Duodenal mucosa (tissue), 2 donors: Measurements from ENCODE around the gene FOXB2.
A peak's percentile ranks its signal among the peaks of the same experiment; 100 is the strongest.

Experiments
- H3K27ac ChIP-seq: one replicate; pipeline ENCODE4 v1.7.0; 2013; ENCODE audit warnings: low read depth, low read length
- H3K27me3 ChIP-seq, 2 donors: one replicate each; pipeline ENCODE4 v1.7.0; 2013; ENCODE audit warnings: low read length in 2 of 2, control low read depth in 1 of 2; ENCODE audit not compliant: insufficient read depth in 2 of 2, control insufficient read depth in 1 of 2
- H3K36me3 ChIP-seq, 2 donors: one replicate each; pipeline ENCODE4 v1.7.0; 2013; ENCODE audit warnings: low read length in 2 of 2, control low read depth in 1 of 2; ENCODE audit not compliant: insufficient read depth in 2 of 2, control insufficient read depth in 1 of 2
- H3K4me1 ChIP-seq, 2 donors: one replicate each; pipeline ENCODE4 v1.7.0; 2013; ENCODE audit warnings: low read length in 2 of 2, control low read depth in 1 of 2; ENCODE audit not compliant: insufficient read depth in 2 of 2, control insufficient read depth in 1 of 2
- H3K4me3 ChIP-seq, 2 donors: one replicate each; pipeline ENCODE4 v1.7.0; 2013; ENCODE audit warnings: low read length in 2 of 2, low read depth in 1 of 2
- H3K9ac ChIP-seq, 2 donors: one replicate each; pipeline ENCODE4 v1.7.0; 2013; ENCODE audit warnings: low read length in 2 of 2, low read depth in 1 of 2
- H3K9me3 ChIP-seq, 2 donors: one replicate each; pipeline ENCODE4 v1.7.0; 2013; ENCODE audit warnings: low read length in 2 of 2, control low read depth in 1 of 2; ENCODE audit not compliant: control insufficient read depth in 1 of 2

FOXB2 gene

GRCh38 chr9:77015327-77016048 lies 4.0 kb upstream of the FOXB2 start:
- Histone ChIP-seq H3K27ac (no peak overlapping the region), H3K4me3 (no peak overlapping the region), H3K36me3 (no peaks in the 10 kb centered on the region), H3K9ac (no peak overlapping the region), H3K9me3 (no peaks in the 10 kb centered on the region), H3K4me1 (peaks cover 8 to 11% of the 10 kb centered on the region in 2 donors), H3K27me3 (peaks cover 92 to 93% of the 10 kb centered on the region in 2 donors)

DNA sequence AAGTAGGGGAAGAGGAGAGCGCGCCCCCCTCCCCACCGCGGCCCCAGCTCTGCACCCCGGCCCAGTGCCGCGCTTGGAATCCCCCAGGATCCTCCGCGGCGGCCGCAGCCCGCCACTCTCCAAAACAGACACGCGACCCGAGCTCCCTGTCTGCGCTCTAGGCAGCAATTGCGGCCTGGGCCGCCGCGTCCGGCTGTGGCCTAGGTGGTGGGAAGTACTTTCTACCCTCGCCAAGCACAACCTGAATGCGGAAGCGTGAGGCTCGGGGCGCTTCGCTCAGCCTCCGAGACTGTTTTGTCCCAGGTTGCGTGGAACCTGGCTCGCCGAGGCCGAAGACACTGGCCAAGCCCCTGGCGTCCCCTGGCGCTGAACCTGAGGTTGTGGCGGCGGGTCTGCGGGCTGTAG lies 3.3 kb upstream of the FOXB2 start:
- H3K4me3 ChIP-seq = no peak overlapping the region

GRCh38 chr9:77016526-77017504 lies 2.6 kb upstream of the FOXB2 start:
- Histone ChIP-seq H3K9me3 (no peaks in the 10 kb centered on the region), H3K4me1 (peaks cover 8 to 10% of the 10 kb centered on the region in 2 donors), H3K27ac (no peak overlapping the region), H3K27me3 (peaks cover 95% of the 10 kb centered on the region in 2 donors), H3K4me3 (no peak overlapping the region), H3K9ac (no peak overlapping the region), H3K36me3 (no peaks in the 10 kb centered on the region)

More for the DNA sequence above, 3.3 kb upstream of the FOXB2 start:
- Histone ChIP-seq H3K9ac (no peak overlapping the region), H3K27me3 (peaks cover 95% of the 10 kb centered on the region in 2 donors), H3K4me1 (peaks cover 6 to 9% of the 10 kb centered on the region in 2 donors), H3K9me3 (no peaks in the 10 kb centered on the region), H3K27ac (no peak overlapping the region), H3K36me3 (no peaks in the 10 kb centered on the region)

DNA sequence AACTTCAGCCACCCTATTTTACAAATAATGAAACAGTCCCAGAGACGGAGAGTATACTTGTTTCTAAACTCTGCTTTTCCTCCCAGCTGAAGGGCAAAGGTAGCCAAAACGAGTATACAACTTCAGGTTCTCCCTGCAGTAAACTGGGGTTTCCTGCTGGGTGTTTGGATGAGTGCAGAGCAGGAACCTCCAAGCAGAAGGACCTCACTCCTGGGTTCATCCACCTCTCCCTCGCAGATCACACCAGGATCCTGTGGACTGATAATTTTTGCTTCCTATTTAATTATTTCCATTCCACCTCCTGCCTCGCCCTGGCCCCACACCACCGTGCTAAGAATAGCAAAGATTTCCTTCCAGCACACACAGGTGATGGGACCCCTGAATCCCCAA lies 2.0 kb upstream of the FOXB2 start:
- no peak overlapping the region for H3K9ac ChIP-seq
- H3K4me1 ChIP-seq = peaks cover 11 to 12% of the 10 kb centered on the region in 2 donors
- H3K9me3 ChIP-seq = no peaks in the 10 kb centered on the region

DNA sequence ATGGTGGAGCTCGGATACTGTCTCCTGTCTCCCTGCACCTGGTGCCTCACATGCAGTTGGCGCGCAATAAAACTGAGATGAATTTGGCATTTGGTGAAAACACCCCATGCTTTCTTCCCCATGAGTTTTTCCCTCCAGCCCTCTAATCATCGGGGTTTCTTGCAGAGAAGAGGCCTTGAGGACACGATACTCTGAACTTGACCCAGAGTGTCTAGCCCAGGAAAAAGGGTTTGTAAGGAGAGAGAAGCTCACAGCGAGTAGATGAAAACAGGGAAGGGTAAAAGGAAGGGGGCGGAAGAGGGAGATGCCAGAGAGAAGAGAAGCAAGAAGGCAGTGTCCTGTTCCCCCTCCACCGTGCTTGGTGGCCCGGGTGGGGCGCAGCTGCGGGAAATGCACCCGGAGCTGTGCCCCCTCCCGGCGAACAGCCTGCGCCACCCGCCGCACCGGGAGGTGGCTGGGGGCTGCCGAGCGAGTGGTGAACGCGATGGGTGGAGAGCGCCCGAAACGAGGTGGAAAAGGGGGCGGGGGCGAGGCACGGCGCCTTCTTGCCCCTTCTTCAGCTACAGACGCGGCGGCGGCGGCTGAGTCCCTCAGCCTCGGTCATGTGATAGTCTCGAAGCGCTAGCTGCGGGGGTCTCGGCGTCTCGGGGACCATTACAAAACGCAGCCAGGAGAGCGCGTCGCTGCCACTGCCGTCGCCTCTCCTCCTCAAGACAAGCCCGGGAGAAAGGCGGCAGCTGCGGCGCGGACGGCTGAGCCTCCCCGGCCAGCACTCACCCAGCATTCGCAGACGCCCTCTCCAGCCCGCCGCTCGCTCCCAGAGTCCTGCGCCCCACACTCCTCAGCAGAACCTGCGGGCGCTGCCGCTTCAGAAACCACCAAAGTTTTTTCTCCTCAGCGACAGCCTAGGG lies 1.1 kb upstream of the FOXB2 start:
- no peaks in the 10 kb centered on the region for H3K36me3 ChIP-seq
- no peak overlapping the region for H3K4me3 ChIP-seq
- no peak overlapping the region for H3K9ac ChIP-seq
- peaks cover 95% of the 10 kb centered on the region in 2 donors for H3K27me3 ChIP-seq
- H3K9me3 ChIP-seq = no peaks in the 10 kb centered on the region
- H3K27ac ChIP-seq = no peak overlapping the region
- peaks cover 11 to 12% of the 10 kb centered on the region in 2 donors for H3K4me1 ChIP-seq

More for the DNA sequence above, 2.0 kb upstream of the FOXB2 start:
- Histone ChIP-seq H3K27ac (no peak overlapping the region), H3K27me3 (peaks cover 95% of the 10 kb centered on the region in 2 donors), H3K4me3 (no peak overlapping the region), H3K36me3 (no peaks in the 10 kb centered on the region)

GRCh38 chr9:77018969-77019235 lies 553 bp upstream of the FOXB2 start:
- Histone ChIP-seq H3K9me3 (no peaks in the 10 kb centered on the region), H3K27me3 (peaks cover 95% of the 10 kb centered on the region in 2 donors), H3K36me3 (no peaks in the 10 kb centered on the region), H3K4me3 (no peak overlapping the region), H3K9ac (no peak overlapping the region), H3K4me1 (peaks cover 11 to 12% of the 10 kb centered on the region in 2 donors), H3K27ac (no peak overlapping the region)

GRCh38 chr9:77019926-77020412 lies 514 bp downstream of the FOXB2 start:
- Histone ChIP-seq H3K36me3 (no peaks in the 10 kb centered on the region), H3K9ac (no peak overlapping the region), H3K27me3 (peaks cover 94 to 95% of the 10 kb centered on the region in 2 donors), H3K9me3 (no peaks in the 10 kb centered on the region), H3K27ac (no peak overlapping the region), H3K4me1 (peaks cover 11 to 12% of the 10 kb centered on the region in 2 donors), H3K4me3 (no peak overlapping the region)

- Histone ChIP-seq H3K4me1 (peaks cover 11 to 12% of the 10 kb centered on the region in 2 donors), H3K27me3 (peaks cover 92 to 95% of the 10 kb centered on the region in 2 donors), H3K4me3 (peak overlapping the region; percentile 8 to 32)
Measured at GRCh38 chr9:77020413-77021290, 1.2 kb downstream of the FOXB2 start.

More at GRCh38 chr9:77020413-77021290, 1.2 kb downstream of the FOXB2 start:
- H3K36me3 ChIP-seq = no peaks in the 10 kb centered on the region
- H3K9ac ChIP-seq = no peak overlapping the region
- H3K27ac ChIP-seq = no peak overlapping the region
- H3K9me3 ChIP-seq = no peaks in the 10 kb centered on the region
